Peyer's patch (tissue), 4 donors: ENCODE measurements around the gene CUL1. TPM values are rescaled to one million over a fixed set of nuclear protein-coding genes. Genes with fewer than 3 reads are reported as not detected.

Experiments used
- DNase-seq, 3 donors: peaks; one replicate each; pipeline ENCODE4 v3.0.0-alpha.2; 2017 to 2019
- H3K27ac ChIP-seq, 4 donors: fragments of 200-600 bp; sonication (generic); one replicate each; pipeline ENCODE4 v1.5.1; 2016 to 2019
- H3K27me3 ChIP-seq, 2 donors: fragments of 200-600 bp; sonication (generic); one replicate each; pipeline ENCODE4 v1.5.1; 2019
- H3K36me3 ChIP-seq, 3 donors: fragments of 200-600 bp; sonication (generic); one replicate each; pipeline ENCODE4 v1.5.1; 2016 to 2019
- H3K4me1 ChIP-seq, 4 donors: fragments of 200-600 bp; sonication (generic); one replicate each; pipeline ENCODE4 v1.5.1; 2016 to 2019
- H3K4me3 ChIP-seq, 4 donors: fragments of 200-600 bp; sonication (generic); 1 replicate in 3 of 4; 2 replicates in 1 of 4; pipeline ENCODE4 v1.5.1; 2016 to 2019; ENCODE audit warnings: mild to moderate bottlenecking in 1 of 4
- H3K9me3 ChIP-seq, 4 donors: fragments of 200-600 bp; sonication (generic); one replicate each; pipeline ENCODE4 v1.5.1; 2016 to 2019; ENCODE audit warnings: mild to moderate bottlenecking in 1 of 4
- POLR2A ChIP-seq, 2 donors: fragments of 450-650 bp; IDR thresholded peaks; one replicate each; pipeline ENCODE4 v1.5.1; 2017; ENCODE audit warnings: antibody characterized with exemption in 2 of 2, mild to moderate bottlenecking in 2 of 2, moderate library complexity in 2 of 2
- total RNA-seq, 4 donors: library from RNA; depleted of rRNA; stranded (reverse); fragments of >200 nt; gene quantifications; one replicate each; pipeline ENCODE4 v1.1.0, GENCODE V29; 2016
- TF ChIP-seq, protein P1 (sequence below), 6 experiments: fragments of 450-650 bp in 4 of 6; fragments of 200-600 bp in 2 of 6; sonication (generic) in 1 of 6; IDR thresholded peaks; one replicate each; pipeline ENCODE4 v1.5.1; 2017 to 2019; ENCODE audit warnings: antibody characterized with exemption in 6 of 6, mild to moderate bottlenecking in 3 of 6, moderate library complexity in 1 of 6

Gene CUL1
- total RNA-seq, 4 donors from 2014 or later, result 29.5 to 86.6 (median 35.8) TPM

DNA sequence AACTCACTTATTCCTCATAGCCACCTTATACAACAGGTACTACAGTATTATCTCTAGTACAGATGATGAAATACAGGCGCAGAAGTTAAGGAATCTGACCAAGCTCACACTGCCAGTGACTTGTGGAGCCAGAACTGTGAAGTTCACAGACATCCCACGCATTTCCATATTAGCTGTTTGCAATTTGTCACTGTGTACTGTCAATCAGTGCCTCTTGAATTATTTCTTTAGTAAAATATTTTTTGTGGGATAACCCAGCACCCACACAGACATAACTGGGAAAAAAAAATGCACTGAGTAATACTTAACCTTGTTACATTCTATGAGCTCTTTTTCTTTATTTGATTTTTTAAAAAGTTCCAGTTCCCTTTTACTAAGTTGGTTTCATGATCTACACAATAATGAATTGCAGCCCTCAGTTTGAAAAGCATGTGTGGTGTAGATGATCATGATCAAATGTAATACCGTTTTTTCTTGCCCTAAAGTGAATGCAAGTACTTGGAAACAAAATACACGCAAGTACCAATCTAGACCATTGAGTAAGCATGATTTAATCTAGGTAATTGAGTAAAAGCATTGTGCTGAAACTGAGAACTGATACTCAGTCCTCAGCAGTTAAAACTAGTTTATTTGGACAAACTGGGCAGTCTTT is 14.1 kb downstream of the CUL1 start:
- Histone ChIP-seq H3K36me3 (no peaks in the 10 kb centered on the region), H3K9me3 (no peaks in the 10 kb centered on the region), H3K27me3 (no peaks in the 10 kb centered on the region), H3K4me1 (peaks cover 0 to 20% (median 0%) of the 10 kb centered on the region in 4 donors), H3K4me3 (no peak overlapping the region), H3K27ac (no peak overlapping the region)
- no peak for TF ChIP-seq POLR2A (IDR thresholded peaks at IDR 0.05)
- TF ChIP-seq, protein P1, sequence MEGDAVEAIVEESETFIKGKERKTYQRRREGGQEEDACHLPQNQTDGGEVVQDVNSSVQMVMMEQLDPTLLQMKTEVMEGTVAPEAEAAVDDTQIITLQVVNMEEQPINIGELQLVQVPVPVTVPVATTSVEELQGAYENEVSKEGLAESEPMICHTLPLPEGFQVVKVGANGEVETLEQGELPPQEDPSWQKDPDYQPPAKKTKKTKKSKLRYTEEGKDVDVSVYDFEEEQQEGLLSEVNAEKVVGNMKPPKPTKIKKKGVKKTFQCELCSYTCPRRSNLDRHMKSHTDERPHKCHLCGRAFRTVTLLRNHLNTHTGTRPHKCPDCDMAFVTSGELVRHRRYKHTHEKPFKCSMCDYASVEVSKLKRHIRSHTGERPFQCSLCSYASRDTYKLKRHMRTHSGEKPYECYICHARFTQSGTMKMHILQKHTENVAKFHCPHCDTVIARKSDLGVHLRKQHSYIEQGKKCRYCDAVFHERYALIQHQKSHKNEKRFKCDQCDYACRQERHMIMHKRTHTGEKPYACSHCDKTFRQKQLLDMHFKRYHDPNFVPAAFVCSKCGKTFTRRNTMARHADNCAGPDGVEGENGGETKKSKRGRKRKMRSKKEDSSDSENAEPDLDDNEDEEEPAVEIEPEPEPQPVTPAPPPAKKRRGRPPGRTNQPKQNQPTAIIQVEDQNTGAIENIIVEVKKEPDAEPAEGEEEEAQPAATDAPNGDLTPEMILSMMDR (IDR thresholded peaks at IDR 0.05), result no peak
- DNase-seq, result no peak

DNA sequence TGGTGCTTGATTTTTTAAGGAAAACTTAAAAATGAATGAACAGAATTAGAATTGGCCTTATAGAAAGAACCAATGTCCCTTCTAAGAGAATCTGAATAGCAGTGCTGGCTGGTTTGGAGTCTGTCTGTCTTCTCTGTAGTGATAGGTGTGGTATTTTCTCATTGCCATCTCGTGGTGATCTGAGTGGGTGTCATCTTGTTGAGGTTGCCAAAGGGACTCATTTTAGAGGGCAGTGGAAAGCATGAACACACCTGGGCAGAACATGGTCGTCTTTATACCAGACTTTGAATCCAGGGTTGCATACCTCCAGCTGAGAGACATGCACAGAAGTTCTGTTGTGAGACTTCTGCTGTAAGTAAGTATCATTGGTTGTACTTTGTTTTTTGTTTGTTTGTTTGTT is 15.8 kb downstream of the CUL1 start:
- H3K4me1 ChIP-seq, result peaks cover 0 to 7% (median 0%) of the 10 kb centered on the region in 4 donors
- no peak for TF ChIP-seq POLR2A (IDR thresholded peaks at IDR 0.05)
- TF ChIP-seq, protein P1 (IDR thresholded peaks at IDR 0.05), result no peak

DNA sequence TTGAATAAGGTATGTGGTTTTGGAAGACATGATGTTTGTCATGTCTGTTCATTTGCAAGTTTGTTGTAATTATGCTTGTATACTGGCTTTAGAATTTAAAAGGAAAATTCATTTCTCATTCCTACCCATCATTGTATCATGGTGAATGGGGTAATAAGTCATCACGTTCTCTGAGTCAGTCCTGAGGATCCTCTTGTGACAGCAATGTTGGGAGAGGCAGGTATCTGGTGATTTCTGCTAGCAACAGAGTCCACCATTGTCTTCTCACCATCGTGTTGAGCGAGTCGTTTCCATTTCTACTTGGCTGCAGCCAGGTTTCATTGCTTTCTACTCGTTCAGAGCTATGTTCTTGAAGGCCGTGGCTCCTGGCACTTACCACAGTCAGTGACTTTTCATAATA is 16.3 kb downstream of the CUL1 start:
- Histone ChIP-seq H3K36me3 (no peaks in the 10 kb centered on the region), H3K27me3 (no peaks in the 10 kb centered on the region), H3K9me3 (no peaks in the 10 kb centered on the region), H3K4me3 (no peak overlapping the region), H3K27ac (no peak overlapping the region), H3K4me1 (peaks cover 0 to 10% (median 0%) of the 10 kb centered on the region in 4 donors)
- TF ChIP-seq POLR2A (IDR thresholded peaks at IDR 0.05), result no peak
- TF ChIP-seq, protein P1 (IDR thresholded peaks at IDR 0.05), result no peak
- no peak for DNase-seq

More for the DNA sequence above, 15.8 kb downstream of the CUL1 start:
- Histone ChIP-seq H3K27ac (no peak overlapping the region), H3K36me3 (no peaks in the 10 kb centered on the region), H3K9me3 (no peaks in the 10 kb centered on the region), H3K27me3 (no peaks in the 10 kb centered on the region), H3K4me3 (no peak overlapping the region)
- DNase-seq, result no peak

DNA sequence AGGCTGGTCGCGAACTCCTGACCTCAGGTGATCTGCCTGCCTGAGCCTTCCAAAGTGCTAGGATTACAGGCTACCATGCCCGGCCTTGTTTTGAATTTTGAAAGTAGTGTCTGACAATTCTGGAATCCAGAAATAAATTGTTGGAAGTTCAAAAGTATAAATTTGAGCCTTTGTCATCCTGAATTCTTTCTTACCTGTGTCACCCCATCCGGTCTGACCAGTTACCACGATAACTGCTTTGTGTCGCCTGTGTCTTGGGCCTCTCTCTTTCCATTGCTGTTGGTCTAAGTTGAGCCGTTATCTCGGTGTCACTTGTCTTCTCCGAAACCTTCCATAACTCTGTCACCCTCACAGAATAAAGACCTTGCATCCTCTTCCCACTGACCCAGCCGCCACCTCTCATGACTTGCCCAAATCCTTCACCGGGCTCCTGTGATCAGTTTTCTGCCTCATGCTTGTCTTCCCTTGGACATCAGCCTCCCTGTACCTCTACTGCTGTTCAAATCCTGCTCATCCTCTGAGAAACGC is 18.6 kb downstream of the CUL1 start:
- Histone ChIP-seq H3K4me3 (no peak overlapping the region), H3K9me3 (no peaks in the 10 kb centered on the region), H3K4me1 (peaks cover 0 to 15% (median 0%) of the 10 kb centered on the region in 4 donors), H3K27me3 (no peaks in the 10 kb centered on the region), H3K27ac (no peak overlapping the region), H3K36me3 (no peaks in the 10 kb centered on the region)
- TF ChIP-seq POLR2A (IDR thresholded peaks at IDR 0.05), result no peak
- TF ChIP-seq, protein P1 (IDR thresholded peaks at IDR 0.05), result no peak
- DNase-seq, result no peak

DNA sequence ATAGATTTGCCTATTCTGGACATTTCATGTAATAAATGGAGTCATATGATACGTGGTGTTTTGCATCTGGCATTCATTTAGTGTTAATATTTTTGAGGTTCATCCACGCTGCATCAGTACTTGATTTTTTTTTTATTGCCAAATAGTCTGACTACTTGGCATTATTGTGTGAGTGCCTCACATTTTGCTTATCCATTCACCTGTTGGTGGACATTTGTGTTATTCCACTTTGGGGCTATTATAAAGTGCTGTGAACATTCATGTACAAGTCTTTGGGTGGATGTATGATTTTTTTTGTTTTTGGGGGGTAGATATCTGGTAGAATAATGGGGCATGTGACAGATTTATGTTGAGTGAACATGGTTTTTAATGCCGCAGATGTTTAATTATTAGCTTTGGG is 19.7 kb downstream of the CUL1 start:
- no peaks in the 10 kb centered on the region for H3K9me3 ChIP-seq
- H3K27me3 ChIP-seq, result no peaks in the 10 kb centered on the region
- TF ChIP-seq POLR2A (IDR thresholded peaks at IDR 0.05), result no peak
- TF ChIP-seq, protein P1 (IDR thresholded peaks at IDR 0.05), result no peak
- H3K4me3 ChIP-seq, result no peak overlapping the region
- peaks cover 0 to 20% (median 0%) of the 10 kb centered on the region in 4 donors for H3K4me1 ChIP-seq
- H3K36me3 ChIP-seq, result no peaks in the 10 kb centered on the region
- DNase-seq, result no peak
- H3K27ac ChIP-seq, result no peak overlapping the region
